Measurements from ENCODE around the gene RFC3. TPM values are rescaled to one million over a fixed set of nuclear protein-coding genes. Genes with fewer than 3 reads are reported as not detected.
"Not testable (repeated sequence)": the region's sequence is repeated elsewhere in the genome, so short reads cannot be mapped to it uniquely, and the experiment has no call there.

The RFC3 gene
- total and polyA plus RNA-seq, 10 donors, result 3.6 to 25.7 (median 9.9) TPM

GRCh38 chr13:33806470-33807248 lies 11.3 kb upstream of the RFC3 start:
- no peak for DNase-seq
- H3K4me3 ChIP-seq, result no peak overlapping the region
- no peaks in the 10 kb centered on the region for H3K4me1 ChIP-seq
- no peaks in the 10 kb centered on the region for H3K27me3 ChIP-seq (replicated peaks in 1 of 7)
- H3K36me3 ChIP-seq, result no peaks in the 10 kb centered on the region
- TF ChIP-seq CTCF (IDR thresholded peaks at IDR 0.05 in 8 of 11, conservative IDR thresholded peaks at IDR 0.05 in 3 of 11), result no peak
- no peak for TF ChIP-seq POLR2A (IDR thresholded peaks at IDR 0.05)
- TF ChIP-seq POLR2AphosphoS5 (IDR thresholded peaks at IDR 0.05), result no peak
- no peaks in the 10 kb centered on the region for H3K9me3 ChIP-seq
- H3K27ac ChIP-seq, result no peak overlapping the region
- intact Hi-C loops (cut with DNase I; ENCODE audit: low total_unique reads), result loop anchor here (10.0 kb wide), 1 partner anchor 1358 kb away; no protein-coding TSS in a partner anchor
- 68 to 80% (median 77%) methylated on average over 8 of the region's 8 CpGs for WGBS, 5 donors

- H3K9me3 ChIP-seq; H3K27ac ChIP-seq; intact Hi-C loops (cut with DNase I; ENCODE audit: low total_unique reads); H3K4me3 ChIP-seq; DNase-seq; H3K36me3 ChIP-seq; H3K4me1 ChIP-seq; H3K27me3 ChIP-seq (replicated peaks in 1 of 7): not testable (repeated sequence)
- WGBS, 5 donors, result 86 to 91% (median 88%) methylated on average over 7 of the region's 7 CpGs
Observed at GRCh38 chr13:33812829-33813228, 5.1 kb upstream of the RFC3 start.

GRCh38 chr13:33815011-33815550 lies 2.9 kb upstream of the RFC3 start:
- no peak overlapping the region for H3K27ac ChIP-seq
- H3K36me3 ChIP-seq, result no peaks in the 10 kb centered on the region
- TF ChIP-seq POLR2AphosphoS5 (IDR thresholded peaks at IDR 0.05) (no peak), POLR2A (IDR thresholded peaks at IDR 0.05) (no peak)
- 74 to 78% (median 75%) methylated on average over 1 of the region's 1 CpG for WGBS, 5 donors
- DNase-seq, result no peak
- H3K4me3 ChIP-seq, result no peak overlapping the region
- H3K4me1 ChIP-seq, result peaks cover 2 to 26% (median 18%) of the 10 kb centered on the region in 6 donors
- no peaks in the 10 kb centered on the region for H3K9me3 ChIP-seq
- intact Hi-C loops (cut with DNase I; ENCODE audit: low total_unique reads), result no loop called here
- H3K27me3 ChIP-seq (replicated peaks in 1 of 7), result no peaks in the 10 kb centered on the region

- Histone ChIP-seq H3K27ac (no peak overlapping the region), H3K4me1 (peaks cover 2 to 26% (median 18%) of the 10 kb centered on the region in 6 donors), H3K9me3 (no peaks in the 10 kb centered on the region), H3K27me3 (replicated peaks in 1 of 7) (no peaks in the 10 kb centered on the region), H3K4me3 (peak overlapping the region in 2 of 8 donors; percentile 78 to 93), H3K36me3 (peaks cover 0 to 10% (median 0%) of the 10 kb centered on the region in 6 donors)
- TF ChIP-seq CTCF (IDR thresholded peaks at IDR 0.05 in 8 of 11, conservative IDR thresholded peaks at IDR 0.05 in 3 of 11), result no peak
- TF ChIP-seq POLR2A (IDR thresholded peaks at IDR 0.05), result no peak
- TF ChIP-seq POLR2AphosphoS5 (IDR thresholded peaks at IDR 0.05), result no peak
- WGBS, 5 donors, result 86 to 98% (median 95%) methylated on average over 2 of the region's 2 CpGs
- no peak for DNase-seq
- intact Hi-C loops (cut with DNase I; ENCODE audit: low total_unique reads), result no loop called here
Observed at GRCh38 chr13:33816912-33817311, 1.0 kb upstream of the RFC3 start.

GRCh38 chr13:33817513-33817900 lies 442 bp upstream of the RFC3 start:
- intact Hi-C loops (cut with DNase I; ENCODE audit: low total_unique reads), result no loop called here
- H3K9me3 ChIP-seq, result no peaks in the 10 kb centered on the region
- peak overlapping the region; percentile 64 to 95 (median 78) for H3K4me3 ChIP-seq
- TF ChIP-seq POLR2A (IDR thresholded peaks at IDR 0.05) (no peak), POLR2AphosphoS5 (IDR thresholded peaks at IDR 0.05) (no peak), CTCF (IDR thresholded peaks at IDR 0.05 in 8 of 11, conservative IDR thresholded peaks at IDR 0.05 in 3 of 11) (no peak)
- H3K4me1 ChIP-seq, result peaks cover 2 to 26% (median 18%) of the 10 kb centered on the region in 6 donors
- peak overlapping the region; percentile 25 to 81 (median 74) for H3K27ac ChIP-seq
- H3K27me3 ChIP-seq (replicated peaks in 1 of 7), result no peaks in the 10 kb centered on the region
- no peak for DNase-seq
- 31 to 38% (median 34%) methylated on average over 5 of the region's 5 CpGs for WGBS, 5 donors
- H3K36me3 ChIP-seq, result peaks cover 0 to 11% (median under 1%) of the 10 kb centered on the region in 6 donors
